Ovary (tissue), 9 donors: ENCODE results near the gene MOB1A. TPM values are rescaled to one million over a fixed set of nuclear protein-coding genes. Genes with fewer than 3 reads are reported as not detected.
A peak's percentile ranks its signal among the peaks of the same experiment; 100 is the strongest.

Experiments used
- DNase-seq, 5 donors: peaks; one replicate each; pipeline ENCODE4 v3.0.0-alpha.2; 2019 to 2020
- H3K27ac ChIP-seq, 2 donors: fragments of 200-600 bp; one replicate each; pipeline versions ENCODE4 v1.5.1 to v1.8.0; 2019 to 2022
- H3K27me3 ChIP-seq: fragments of 200-600 bp; one replicate; pipeline ENCODE4 v1.8.0; 2022
- H3K36me3 ChIP-seq: fragments of 200-600 bp; sonication (generic); one replicate; pipeline ENCODE4 v1.5.1; 2019
- H3K4me1 ChIP-seq: one replicate; pipeline ENCODE4 v1.8.1; 2013; ENCODE audit warnings: mild to moderate bottlenecking, moderate library complexity; ENCODE audit not compliant: insufficient read depth
- H3K4me3 ChIP-seq: fragments of 200-600 bp; sonication (generic); one replicate; pipeline ENCODE4 v1.5.1; 2017
- H3K9me3 ChIP-seq, 2 donors: fragments of 200-600 bp in 1 of 2; sonication (generic) in 1 of 2; one replicate each; pipeline versions ENCODE4 v1.5.1 to v1.8.1; 2013 to 2019; ENCODE audit warnings: mild to moderate bottlenecking in 1 of 2, moderate library complexity in 1 of 2
- CTCF ChIP-seq, 3 donors: fragments of 450-650 bp in 2 of 3; fragments of 200-600 bp in 1 of 3; IDR thresholded peaks; one replicate each; pipeline versions ENCODE4 v1.5.1 to v1.8.0; 2016 to 2022; ENCODE audit warnings: antibody characterized with exemption in 3 of 3, mild to moderate bottlenecking in 1 of 3
- EP300 ChIP-seq: sonication (generic); formaldehyde crosslinking; IDR thresholded peaks from one replicate; pipeline ENCODE4 v1.6.1; 2017; ENCODE audit warnings: antibody characterized with exemption
- POLR2A ChIP-seq: fragments of 450-650 bp; IDR thresholded peaks from one replicate; pipeline ENCODE4 v1.6.1; 2017; ENCODE audit warnings: antibody characterized with exemption, mild to moderate bottlenecking, moderate library complexity
- WGBS, 3 donors: extraction: QIAGEN DNeasy Blood & Tissue Kit in 1 of 3; methylation state at CpG; one replicate each; pipeline versions ENCODE4 v1.1.5 to v1.1.7; 2013 to 2017; 5-methylcytosine and 5-hydroxymethylcytosine counted together
- intact Hi-C, 4 donors: fragments of 100-400 bp; cut with DNase I; formaldehyde crosslinking; loops; one replicate each; pipeline versions ENCODE4 v1.11.0 to v1.15.1; 2022 to 2023
- polyA plus RNA-seq, 2 donors: library from polyadenylated mRNA; stranded (reverse); fragments of 200-250 nt in 1 of 2; fragments of 350-450 nt in 1 of 2; fragmentation: Illumina TruSeq in 1 of 2; extraction: RNeasy Lipid Tissue Mini Kit (QIAGEN cat#74804) in 1 of 2; gene quantifications; one replicate each; pipeline ENCODE4 v1.2.3, GENCODE V29; 2013 to 2014
- total RNA-seq, 7 donors: library from RNA; depleted of rRNA in 2 of 7; stranded (reverse); fragments of >200 nt in 2 of 7; fragmentation: NEBNext Ultra II Directional in 3 of 7; extraction: Animal tissue kit (Norgen Biotek cat#: 25700) in 3 of 7; gene quantifications; one replicate each; pipeline versions ENCODE4 v1.1.0 to v1.2.4, GENCODE V29; 2016 to 2023
- donor health status: DM: no; HTN: no; CAD: no; lungs with moderate emphysema.
- donor health status: DM: no; HTN: no; CAD: no.
- donor health status: Bipolar disorder and iron deficiency.
- donor health status: DM: yes; HTN: yes; CAD: no.
- donor health status: DM: no; HTN: no; CAD: no.
- donor health status: DM: yes; HTN: yes; CAD: no.

The MOB1A gene
- total and polyA plus RNA-seq, 9 donors: 31.6 to 122 (median 93.0) TPM

GRCh38 chr2:74146929-74147726 lies 31.6 kb downstream of the MOB1A start:
- Histone ChIP-seq H3K4me3 (peak overlapping the region; percentile 93), H3K36me3 (no peaks in the 10 kb centered on the region), H3K9me3 (no peaks in the 10 kb centered on the region), H3K27me3 (no peaks in the 10 kb centered on the region), H3K27ac (peak overlapping the region in 1 of 2 donors; percentile 24), H3K4me1 (peaks cover 8% of the 10 kb centered on the region)
- no peak for TF ChIP-seq EP300
- TF ChIP-seq POLR2A: no peak
- TF ChIP-seq CTCF (IDR thresholded peaks at IDR 0.05): no peak
- 3 to 4% (median 3%) methylated on average over 29 of the region's 29 CpGs for WGBS, 3 donors
- DNase-seq: peak in 1 of 5 donors; percentile 29
- intact Hi-C loops: loop anchor here in 1 of 4 donors (5.0 to 10.0 kb wide), 2 partner anchors 108 to 185 kb away; no protein-coding TSS in a partner anchor

- Histone ChIP-seq H3K4me3 (no peak overlapping the region), H3K27ac (no peak overlapping the region), H3K36me3 (no peaks in the 10 kb centered on the region), H3K4me1 (peaks cover 7% of the 10 kb centered on the region), H3K27me3 (no peaks in the 10 kb centered on the region), H3K9me3 (no peaks in the 10 kb centered on the region)
- TF ChIP-seq CTCF (IDR thresholded peaks at IDR 0.05): no peak
- TF ChIP-seq POLR2A: no peak
- no peak for TF ChIP-seq EP300
- 74 to 81% (median 78%) methylated on average over 6 of the region's 6 CpGs for WGBS, 3 donors
- DNase-seq: no peak
- intact Hi-C loops: loop anchor here in 1 of 4 donors (10.0 kb wide), 1 partner anchor 112 kb away; no protein-coding TSS in a partner anchor
Measured at GRCh38 chr2:74142340-74142739, 36.3 kb downstream of the MOB1A start.

GRCh38 chr2:74138600-74139323 lies 39.9 kb downstream of the MOB1A start:
- intact Hi-C loops: no loop called here
- H3K9me3 ChIP-seq: no peaks in the 10 kb centered on the region
- no peak overlapping the region for H3K27ac ChIP-seq
- no peak for DNase-seq
- 85 to 92% (median 88%) methylated on average over 19 of the region's 19 CpGs for WGBS, 3 donors
- no peak overlapping the region for H3K4me3 ChIP-seq
- no peaks in the 10 kb centered on the region for H3K4me1 ChIP-seq
- no peaks in the 10 kb centered on the region for H3K27me3 ChIP-seq
- TF ChIP-seq EP300 (no peak), CTCF (IDR thresholded peaks at IDR 0.05) (no peak), POLR2A (no peak)
- no peaks in the 10 kb centered on the region for H3K36me3 ChIP-seq

- Histone ChIP-seq H3K4me1 (no peaks in the 10 kb centered on the region), H3K27ac (no peak overlapping the region), H3K27me3 (no peaks in the 10 kb centered on the region), H3K9me3 (no peaks in the 10 kb centered on the region), H3K4me3 (no peak overlapping the region), H3K36me3 (no peaks in the 10 kb centered on the region)
- TF ChIP-seq CTCF (IDR thresholded peaks at IDR 0.05) (no peak), EP300 (no peak), POLR2A (no peak)
- WGBS, 3 donors: 94 to 95% (median 95%) methylated on average over 11 of the region's 11 CpGs
- no peak for DNase-seq
- intact Hi-C loops: no loop called here
Measured at GRCh38 chr2:74137651-74138599, 40.8 kb downstream of the MOB1A start.
